NCI-H2196 treated with DMSO at 0.1 percent for 48 hours (cell line): Measurements from ENCODE around the gene RSPO4.
"Not testable (repeated sequence)": the region's sequence is repeated elsewhere in the genome, so short reads cannot be mapped to it uniquely, and the experiment has no call there.

ENCODE experiments used
- DNase-seq: peaks from one replicate; lab custom pipeline; 2025; ENCODE audit not compliant: unreplicated experiment; lab: John Stamatoyannopoulos, UW

Gene RSPO4

GRCh38 chr20:1005452-1006027 lies 3.4 kb upstream of the RSPO4 start:
- peak; percentile 4 for DNase-seq

GRCh38 chr20:1003920-1004697 lies 2.0 kb upstream of the RSPO4 start:
- no peak for DNase-seq

- no peak for DNase-seq
Observed at GRCh38 chr20:1002682-1003561, 811 bp upstream of the RSPO4 start.

GRCh38 chr20:1001116-1001515 lies 995 bp downstream of the RSPO4 start:
- no peak for DNase-seq

- DNase-seq, result no peak
Observed at GRCh38 chr20:998231-998830, 3.8 kb downstream of the RSPO4 start.

- no peak for DNase-seq
Observed at GRCh38 chr20:997486-997885, 4.6 kb downstream of the RSPO4 start.

GRCh38 chr20:997016-997415 lies 5.1 kb downstream of the RSPO4 start:
- no peak for DNase-seq

- no peak for DNase-seq
Observed at GRCh38 chr20:995170-995569, 6.9 kb downstream of the RSPO4 start.

GRCh38 chr20:992801-993535 lies 9.1 kb downstream of the RSPO4 start:
- DNase-seq, result no peak

- no peak for DNase-seq
Observed at GRCh38 chr20:991850-992249, 10.3 kb downstream of the RSPO4 start.

GRCh38 chr20:990293-990959 lies 11.7 kb downstream of the RSPO4 start:
- no peak for DNase-seq

GRCh38 chr20:988272-988671 lies 13.8 kb downstream of the RSPO4 start:
- no peak for DNase-seq

GRCh38 chr20:987677-988076 lies 14.4 kb downstream of the RSPO4 start:
- no peak for DNase-seq

- DNase-seq, result no peak
Observed at GRCh38 chr20:986733-987355, 15.3 kb downstream of the RSPO4 start.

GRCh38 chr20:984994-985393 lies 17.1 kb downstream of the RSPO4 start:
- DNase-seq, result not testable (repeated sequence)

GRCh38 chr20:982754-983153 lies 19.4 kb downstream of the RSPO4 start:
- DNase-seq, result no peak

GRCh38 chr20:977021-977420 lies 25.1 kb downstream of the RSPO4 start:
- no peak for DNase-seq

- no peak for DNase-seq
Observed at GRCh38 chr20:976033-976432, 26.1 kb downstream of the RSPO4 start.

GRCh38 chr20:973785-974194 lies 28.3 kb downstream of the RSPO4 start:
- DNase-seq, result no peak

GRCh38 chr20:972256-972655 lies 29.9 kb downstream of the RSPO4 start:
- no peak for DNase-seq
